OCI-LY7 (cell line): ENCODE measurements around the gene PDE10A.

ENCODE experiments used
- CTCF ChIP-seq: fragments of 200-600 bp; sonication (generic); conservative IDR thresholded peaks from 2 replicates; pipeline ENCODE4 v1.5.1; 2014; ENCODE audit warnings: mild to moderate bottlenecking, antibody characterized with exemption, low read length, moderate library complexity, mixed read lengths
- EZH2phosphoT487 ChIP-seq: fragments of 200-600 bp; sonication (generic); IDR thresholded peaks from 2 replicates; pipeline ENCODE4 v1.6.1; 2018; ENCODE audit warnings: low read depth, borderline replicate concordance, mild to moderate bottlenecking, mixed run types, antibody characterized with exemption, low read length, moderate library complexity, mixed read lengths

GRCh38 chr6:165559632-165560031 lies 103.4 kb downstream of the PDE10A start:
- TF ChIP-seq CTCF (no peak), EZH2phosphoT487 (no peak)
